22Rv1 (cell line): Measurements from ENCODE around the gene CDH3.

ENCODE experiments used
- H3K27ac ChIP-seq: fragments of 450-650 bp; 2 replicates; pipeline ENCODE4 v1.5.1; 2017
- ZFX ChIP-seq: fragments of 450-650 bp; IDR thresholded peaks from 2 replicates; pipeline ENCODE4 v1.6.1; 2017; ENCODE audit warnings: antibody characterized with exemption, borderline replicate concordance
- TF ChIP-seq, protein P1 (sequence below): fragments of 450-650 bp; IDR thresholded peaks from 2 replicates; pipeline ENCODE4 v1.5.1; 2017; ENCODE audit warnings: mild to moderate bottlenecking

Gene CDH3

DNA sequence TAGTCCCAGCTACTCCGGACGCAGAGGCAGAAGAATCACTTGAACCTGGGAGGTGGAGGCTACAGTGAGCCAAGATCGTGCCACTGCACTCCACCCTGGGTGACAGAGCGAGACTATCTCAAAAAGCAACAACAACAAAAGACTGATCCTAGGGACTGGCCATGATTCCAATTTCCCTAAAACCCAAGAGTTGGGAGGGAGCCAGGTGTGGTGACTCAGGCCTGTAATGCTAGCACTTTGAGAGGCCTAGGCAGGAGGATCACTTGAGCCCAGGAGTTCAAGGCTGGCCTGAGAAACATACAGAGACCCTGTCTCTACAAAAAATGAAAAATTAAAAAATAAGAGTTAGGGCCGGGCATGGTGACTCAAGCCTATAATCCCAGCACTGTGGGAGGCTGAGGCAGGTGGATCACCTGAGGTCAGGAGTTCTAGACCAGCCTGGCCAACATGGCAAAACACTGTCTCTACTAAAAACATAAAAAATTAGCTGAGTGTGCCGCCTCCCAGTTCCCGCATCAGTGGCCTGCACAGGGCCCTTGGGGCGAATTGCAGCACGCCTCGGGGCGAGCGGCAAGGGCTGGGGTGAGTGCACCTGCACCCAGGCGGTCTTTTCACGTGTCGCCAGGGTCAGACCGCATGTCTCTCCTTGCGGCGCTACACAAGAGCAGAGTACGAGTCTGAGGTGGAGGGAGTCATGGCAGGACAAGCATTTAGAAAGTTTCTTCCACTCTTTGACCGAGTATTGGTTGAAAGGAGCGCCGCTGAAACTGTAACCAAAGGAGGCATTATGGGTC, 40.8 kb downstream of the CDH3 start:
- TF ChIP-seq ZFX: no peak
- TF ChIP-seq, protein P1, sequence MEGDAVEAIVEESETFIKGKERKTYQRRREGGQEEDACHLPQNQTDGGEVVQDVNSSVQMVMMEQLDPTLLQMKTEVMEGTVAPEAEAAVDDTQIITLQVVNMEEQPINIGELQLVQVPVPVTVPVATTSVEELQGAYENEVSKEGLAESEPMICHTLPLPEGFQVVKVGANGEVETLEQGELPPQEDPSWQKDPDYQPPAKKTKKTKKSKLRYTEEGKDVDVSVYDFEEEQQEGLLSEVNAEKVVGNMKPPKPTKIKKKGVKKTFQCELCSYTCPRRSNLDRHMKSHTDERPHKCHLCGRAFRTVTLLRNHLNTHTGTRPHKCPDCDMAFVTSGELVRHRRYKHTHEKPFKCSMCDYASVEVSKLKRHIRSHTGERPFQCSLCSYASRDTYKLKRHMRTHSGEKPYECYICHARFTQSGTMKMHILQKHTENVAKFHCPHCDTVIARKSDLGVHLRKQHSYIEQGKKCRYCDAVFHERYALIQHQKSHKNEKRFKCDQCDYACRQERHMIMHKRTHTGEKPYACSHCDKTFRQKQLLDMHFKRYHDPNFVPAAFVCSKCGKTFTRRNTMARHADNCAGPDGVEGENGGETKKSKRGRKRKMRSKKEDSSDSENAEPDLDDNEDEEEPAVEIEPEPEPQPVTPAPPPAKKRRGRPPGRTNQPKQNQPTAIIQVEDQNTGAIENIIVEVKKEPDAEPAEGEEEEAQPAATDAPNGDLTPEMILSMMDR: no peak

DNA sequence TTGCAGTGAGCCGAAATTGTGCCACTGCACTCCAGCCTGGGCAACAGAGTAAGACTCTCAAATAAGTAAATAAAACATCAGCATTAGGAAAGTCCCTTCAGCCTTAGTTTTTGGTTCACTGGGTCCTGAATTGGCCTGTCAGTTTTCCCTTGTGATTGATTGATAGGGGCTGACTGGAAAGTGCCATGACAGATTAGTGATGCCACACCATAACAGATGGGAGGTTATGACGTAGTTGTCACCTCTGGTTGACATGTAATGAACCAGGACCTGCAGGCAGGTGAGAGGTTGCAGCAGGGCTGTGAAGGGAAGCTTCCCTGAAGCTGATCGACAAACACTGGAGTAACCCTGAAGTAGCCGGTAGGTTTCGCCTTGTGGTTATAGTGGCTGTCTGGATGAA, 41.8 kb downstream of the CDH3 start:
- no peak overlapping the region for H3K27ac ChIP-seq
- TF ChIP-seq ZFX: no peak
- TF ChIP-seq, protein P1: no peak

More for the DNA sequence above, 40.8 kb downstream of the CDH3 start:
- no peak overlapping the region for H3K27ac ChIP-seq

DNA sequence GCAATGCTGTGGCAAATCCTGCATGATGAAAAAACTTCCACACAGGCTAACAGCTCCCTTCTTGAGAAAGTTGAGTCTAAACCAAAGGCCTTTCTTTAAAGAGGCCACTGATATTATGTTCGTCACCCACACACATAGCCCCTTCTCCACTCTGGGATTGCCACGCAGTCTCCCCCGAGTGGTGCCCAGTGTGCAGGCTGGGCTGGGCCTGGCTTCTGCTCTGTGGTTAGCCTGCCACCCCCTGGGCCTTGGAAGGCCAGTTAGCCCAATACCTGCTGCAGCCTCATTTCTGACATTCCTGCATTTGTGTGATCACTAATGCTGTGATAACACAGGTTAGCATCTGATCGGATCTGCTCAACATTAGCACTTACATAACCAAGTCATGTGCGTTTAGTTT, 44.8 kb downstream of the CDH3 start:
- TF ChIP-seq, protein P1: no peak
- H3K27ac ChIP-seq: no peak overlapping the region

DNA sequence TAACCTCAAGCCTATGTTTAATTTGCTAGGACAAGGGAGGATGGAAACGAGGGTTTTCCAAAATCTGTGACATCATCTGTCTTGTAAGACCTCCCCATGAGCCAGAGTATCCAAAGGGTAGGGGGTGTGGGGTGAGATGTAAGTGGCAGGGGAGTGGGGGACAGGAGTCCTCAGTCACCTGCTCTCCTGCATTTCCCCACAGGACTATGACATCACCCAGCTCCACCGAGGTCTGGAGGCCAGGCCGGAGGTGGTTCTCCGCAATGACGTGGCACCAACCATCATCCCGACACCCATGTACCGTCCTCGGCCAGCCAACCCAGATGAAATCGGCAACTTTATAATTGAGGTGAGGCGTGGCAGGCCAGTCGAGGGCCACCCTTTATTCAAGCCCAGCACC, 50.5 kb downstream of the CDH3 start:
- H3K27ac ChIP-seq: no peak overlapping the region
- TF ChIP-seq, protein P1: no peak
- TF ChIP-seq ZFX: no peak

DNA sequence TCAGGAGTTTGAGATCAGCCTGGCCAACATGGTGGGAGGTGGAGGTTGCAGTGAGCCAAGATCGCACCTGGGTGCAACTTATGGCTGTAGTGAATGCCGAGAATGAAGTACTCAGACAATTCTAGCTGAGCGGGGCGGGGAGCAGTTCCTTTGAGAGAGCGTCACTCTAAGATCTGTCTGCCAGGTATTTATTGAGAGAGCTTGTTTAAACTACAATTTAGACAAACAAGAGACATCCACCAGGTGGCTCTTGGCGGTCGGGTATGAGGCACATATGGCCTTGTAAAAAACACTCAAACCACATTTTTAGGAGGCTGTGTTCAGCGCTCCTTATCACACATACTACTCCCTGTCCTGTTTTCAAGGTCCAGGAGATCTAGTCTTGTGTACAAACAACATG, 51.4 kb downstream of the CDH3 start:
- TF ChIP-seq, protein P1: no peak
- TF ChIP-seq ZFX: no peak
- H3K27ac ChIP-seq: no peak overlapping the region

DNA sequence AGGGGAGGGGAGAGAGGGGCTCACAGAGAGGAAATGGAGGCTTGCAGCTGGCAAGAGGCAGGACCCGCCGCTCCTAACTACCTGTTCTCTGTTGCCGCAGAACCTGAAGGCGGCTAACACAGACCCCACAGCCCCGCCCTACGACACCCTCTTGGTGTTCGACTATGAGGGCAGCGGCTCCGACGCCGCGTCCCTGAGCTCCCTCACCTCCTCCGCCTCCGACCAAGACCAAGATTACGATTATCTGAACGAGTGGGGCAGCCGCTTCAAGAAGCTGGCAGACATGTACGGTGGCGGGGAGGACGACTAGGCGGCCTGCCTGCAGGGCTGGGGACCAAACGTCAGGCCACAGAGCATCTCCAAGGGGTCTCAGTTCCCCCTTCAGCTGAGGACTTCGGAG, 53.0 kb downstream of the CDH3 start:
- H3K27ac ChIP-seq: no peak overlapping the region
- TF ChIP-seq ZFX: no peak

DNA sequence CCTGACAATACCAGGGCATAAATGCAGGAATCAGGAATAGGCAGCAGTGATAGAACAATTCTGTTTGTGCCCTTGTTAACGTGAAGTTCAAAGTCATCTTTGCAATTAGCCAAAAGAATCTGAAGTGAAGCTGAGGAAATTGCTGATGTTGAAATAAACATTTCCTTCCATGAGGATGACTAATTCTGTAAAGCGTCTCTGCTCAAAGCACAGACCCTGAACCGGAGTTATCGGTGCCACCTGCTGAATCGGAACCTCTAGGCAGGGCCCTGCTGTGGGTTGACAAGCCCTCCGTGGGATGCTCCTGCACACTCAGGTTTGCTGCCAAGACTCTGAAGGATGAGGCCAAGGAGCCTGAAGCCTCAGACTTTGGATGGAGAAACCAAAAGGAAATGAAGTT, 55.0 kb downstream of the CDH3 start:
- no peak for TF ChIP-seq ZFX
- TF ChIP-seq, protein P1: no peak
- H3K27ac ChIP-seq: no peak overlapping the region

DNA sequence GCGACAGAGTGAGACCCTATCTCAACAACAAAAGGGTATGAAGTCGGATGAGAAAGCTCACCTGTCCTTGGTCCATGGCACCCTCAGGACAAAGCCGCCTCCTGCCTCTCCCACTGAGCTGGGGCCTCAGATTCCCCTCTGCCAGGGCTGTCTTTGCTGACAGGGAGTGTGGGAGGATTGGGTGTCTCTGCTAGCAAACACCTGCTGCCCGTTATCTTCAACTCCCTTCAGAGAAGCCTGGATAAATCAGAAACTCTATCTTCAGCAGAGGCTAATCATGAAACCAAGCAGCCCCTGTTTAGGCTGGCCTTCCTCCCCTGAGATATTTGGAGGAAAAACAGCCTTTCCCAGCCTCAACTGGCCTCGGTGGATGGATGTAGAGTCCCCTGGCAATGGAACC, 55.7 kb downstream of the CDH3 start:
- no peak overlapping the region for H3K27ac ChIP-seq
- TF ChIP-seq, protein P1: no peak
- no peak for TF ChIP-seq ZFX
